Measurements from ENCODE around the gene FSIP1. TPM values are rescaled to one million over a fixed set of nuclear protein-coding genes. Genes with fewer than 3 reads are reported as not detected.
A peak's percentile ranks its signal among the peaks of the same experiment; 100 is the strongest.

The FSIP1 gene
- total RNA-seq, 1 donor from 2014 or later, result 0.53 TPM

GRCh38 chr15:39793923-39794322 is 11.3 kb upstream of the FSIP1 start:
- peaks cover 23% of the 10 kb centered on the region for H3K27me3 Mint-ChIP-seq
- intact Hi-C loops (cut with micrococcal nuclease), result no loop called here
- H3K9me3 Mint-ChIP-seq, result no peaks in the 10 kb centered on the region
- TF ChIP-seq CTCF (IDR thresholded peaks at IDR 0.05), result no peak
- POLR2A ChIA-PET, result interaction anchor here (1.1 kb wide), 1 partner anchor 11 kb away, joined by 5 read pairs; the partner anchor contains the start of gene FSIP1
- CTCF ChIA-PET, result interaction anchor here (1.1 kb wide), 1 partner anchor 37 kb away, joined by 3 read pairs; no protein-coding TSS in a partner anchor
- ATAC-seq (ENCODE audit: low read depth), result no peak
- no peak overlapping the region for H3K4me3 Mint-ChIP-seq
- H3K36me3 Mint-ChIP-seq (ENCODE audit: low read depth), result no peaks in the 10 kb centered on the region
- no peak overlapping the region for H3K27ac Mint-ChIP-seq
- H3K4me1 Mint-ChIP-seq, result no peaks in the 10 kb centered on the region
- DNase-seq, result no peak

- ChIA-PET POLR2A (no interaction called here), CTCF (no interaction called here)
- no peak for DNase-seq
- Mint-ChIP-seq H3K27me3 (peaks cover 20% of the 10 kb centered on the region), H3K27ac (no peak overlapping the region), H3K9me3 (no peaks in the 10 kb centered on the region), H3K4me3 (no peak overlapping the region), H3K36me3 (ENCODE audit: low read depth) (no peaks in the 10 kb centered on the region), H3K4me1 (peaks cover under 1% of the 10 kb centered on the region)
- intact Hi-C loops (cut with micrococcal nuclease), result no loop called here
- TF ChIP-seq CTCF (IDR thresholded peaks at IDR 0.05), result no peak
- ATAC-seq (ENCODE audit: low read depth), result no peak
Measured at GRCh38 chr15:39792844-39793335, 10.2 kb upstream of the FSIP1 start.

GRCh38 chr15:39792025-39792843 is 9.6 kb upstream of the FSIP1 start:
- peaks cover 3% of the 10 kb centered on the region for H3K4me1 Mint-ChIP-seq
- CTCF ChIA-PET, result no interaction called here
- H3K4me3 Mint-ChIP-seq, result no peak overlapping the region
- peaks cover 17% of the 10 kb centered on the region for H3K27me3 Mint-ChIP-seq
- ATAC-seq (ENCODE audit: low read depth), result no peak
- no peak for TF ChIP-seq CTCF (IDR thresholded peaks at IDR 0.05)
- no peaks in the 10 kb centered on the region for H3K9me3 Mint-ChIP-seq
- intact Hi-C loops (cut with micrococcal nuclease), result no loop called here
- POLR2A ChIA-PET, result no interaction called here
- H3K27ac Mint-ChIP-seq, result no peak overlapping the region
- DNase-seq, result no peak
- H3K36me3 Mint-ChIP-seq (ENCODE audit: low read depth), result no peaks in the 10 kb centered on the region

- Mint-ChIP-seq H3K27me3 (peaks cover 4% of the 10 kb centered on the region), H3K4me3 (no peak overlapping the region), H3K4me1 (peaks cover 16% of the 10 kb centered on the region), H3K27ac (no peak overlapping the region), H3K36me3 (ENCODE audit: low read depth) (peaks cover 5% of the 10 kb centered on the region), H3K9me3 (no peaks in the 10 kb centered on the region)
- no peak for ATAC-seq (ENCODE audit: low read depth)
- CTCF ChIA-PET, result interaction anchor here (1.7 to 2.6 kb wide), 2 partner anchors 9 to 484 kb away, joined by 5 to 13 read pairs; no protein-coding TSS in a partner anchor
- TF ChIP-seq CTCF (IDR thresholded peaks at IDR 0.05), result no peak
- DNase-seq, result no peak
- POLR2A ChIA-PET, result no interaction called here
- intact Hi-C loops (cut with micrococcal nuclease), result loop anchor here (5.0 to 10.0 kb wide), 2 partner anchors 188 to 645 kb away; no protein-coding TSS in a partner anchor
Measured at GRCh38 chr15:39789736-39790135, 7.1 kb upstream of the FSIP1 start.

- DNase-seq (no peak), ATAC-seq (ENCODE audit: low read depth) (no peak)
- Mint-ChIP-seq H3K27me3 (no peaks in the 10 kb centered on the region), H3K36me3 (ENCODE audit: low read depth) (peaks cover 6% of the 10 kb centered on the region), H3K4me1 (peaks cover 21% of the 10 kb centered on the region), H3K9me3 (no peaks in the 10 kb centered on the region), H3K27ac (peak overlapping the region; percentile 46), H3K4me3 (no peak overlapping the region)
- TF ChIP-seq CTCF (IDR thresholded peaks at IDR 0.05), result no peak
- intact Hi-C loops (cut with micrococcal nuclease), result loop anchor here (5.0 to 10.0 kb wide), 2 partner anchors 188 to 646 kb away; no protein-coding TSS in a partner anchor
- POLR2A ChIA-PET, result no interaction called here
- CTCF ChIA-PET, result interaction anchor here (0.6 to 2.6 kb wide), 6 partner anchors 10 to 549 kb away, joined by 4 to 13 read pairs (median 6); no protein-coding TSS in a partner anchor
Measured at GRCh38 chr15:39788800-39789565, 6.3 kb upstream of the FSIP1 start.
